Measurements from ENCODE around the gene SLC12A4.

SLC12A4 gene

DNA sequence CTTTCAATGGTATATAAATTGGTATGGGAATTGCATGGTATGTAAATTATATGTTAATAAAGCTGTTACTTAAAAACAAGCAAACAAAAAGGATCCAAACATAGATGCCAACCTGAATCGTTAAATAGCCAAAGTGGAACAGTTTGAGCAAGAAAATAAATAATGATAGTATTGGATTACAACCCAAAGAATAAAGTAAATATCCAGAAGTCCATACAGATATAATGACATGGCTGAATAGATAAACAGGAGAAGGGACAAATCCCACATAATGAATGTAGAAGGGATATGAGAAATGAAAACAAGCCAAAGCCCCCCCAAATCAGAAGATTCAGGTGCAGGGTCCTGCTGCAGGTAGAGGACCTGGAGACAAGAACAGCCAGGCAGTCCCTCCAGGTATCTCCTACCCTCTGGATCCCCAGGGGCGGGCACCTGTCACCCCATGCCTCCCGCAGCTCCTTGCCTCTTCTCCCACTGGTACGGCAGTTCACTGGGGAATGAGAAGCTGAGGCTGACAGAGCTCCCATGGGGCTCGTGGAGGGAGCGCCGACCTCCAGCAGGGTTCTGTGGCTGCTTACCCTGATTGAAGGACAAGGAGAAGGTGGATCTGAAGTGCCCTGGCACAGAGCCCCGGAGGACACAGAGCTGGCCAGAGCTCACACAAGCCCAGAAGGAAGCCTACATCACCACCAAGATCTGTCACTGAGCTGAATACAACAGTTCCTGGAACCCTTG, 14.6 kb downstream of the SLC12A4 start:
- TF ChIP-seq, protein P1, sequence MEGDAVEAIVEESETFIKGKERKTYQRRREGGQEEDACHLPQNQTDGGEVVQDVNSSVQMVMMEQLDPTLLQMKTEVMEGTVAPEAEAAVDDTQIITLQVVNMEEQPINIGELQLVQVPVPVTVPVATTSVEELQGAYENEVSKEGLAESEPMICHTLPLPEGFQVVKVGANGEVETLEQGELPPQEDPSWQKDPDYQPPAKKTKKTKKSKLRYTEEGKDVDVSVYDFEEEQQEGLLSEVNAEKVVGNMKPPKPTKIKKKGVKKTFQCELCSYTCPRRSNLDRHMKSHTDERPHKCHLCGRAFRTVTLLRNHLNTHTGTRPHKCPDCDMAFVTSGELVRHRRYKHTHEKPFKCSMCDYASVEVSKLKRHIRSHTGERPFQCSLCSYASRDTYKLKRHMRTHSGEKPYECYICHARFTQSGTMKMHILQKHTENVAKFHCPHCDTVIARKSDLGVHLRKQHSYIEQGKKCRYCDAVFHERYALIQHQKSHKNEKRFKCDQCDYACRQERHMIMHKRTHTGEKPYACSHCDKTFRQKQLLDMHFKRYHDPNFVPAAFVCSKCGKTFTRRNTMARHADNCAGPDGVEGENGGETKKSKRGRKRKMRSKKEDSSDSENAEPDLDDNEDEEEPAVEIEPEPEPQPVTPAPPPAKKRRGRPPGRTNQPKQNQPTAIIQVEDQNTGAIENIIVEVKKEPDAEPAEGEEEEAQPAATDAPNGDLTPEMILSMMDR (IDR thresholded peaks at IDR 0.05; ENCODE audit: borderline replicate concordance, control extremely low read depth, extremely low read depth, insufficient read depth, missing control alignments), result no peak
- in situ Hi-C loops (cut with MboI; ENCODE audit: low sequenced_read_pairs, unreplicated experiment), result no loop called here
- DNase-seq (ENCODE audit: low spot score), result no peak

DNA sequence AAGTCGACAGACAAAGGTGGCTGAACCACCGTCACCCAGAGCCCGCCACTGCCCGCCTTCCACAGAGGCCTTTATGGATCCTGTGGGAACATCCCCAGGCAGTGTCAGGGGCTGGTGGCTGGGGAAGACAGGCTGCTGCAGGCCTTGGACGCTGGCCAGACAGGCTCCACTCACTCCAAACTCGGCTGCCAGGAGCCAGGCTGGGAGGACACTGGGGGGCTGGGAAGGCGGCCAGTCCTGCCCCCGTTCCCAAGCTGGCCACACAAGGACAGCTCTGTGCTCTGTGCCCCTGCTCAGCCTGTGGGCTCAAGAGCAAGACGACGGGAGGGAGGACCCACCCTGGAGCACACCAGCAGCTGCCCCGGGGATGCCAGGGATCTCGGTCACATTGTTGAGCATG, 17.0 kb downstream of the SLC12A4 start:
- TF ChIP-seq, protein P1 (IDR thresholded peaks at IDR 0.05; ENCODE audit: borderline replicate concordance, control extremely low read depth, extremely low read depth, insufficient read depth, missing control alignments), result no peak
- in situ Hi-C loops (cut with MboI; ENCODE audit: low sequenced_read_pairs, unreplicated experiment), result no loop called here
- no peak for DNase-seq (ENCODE audit: low spot score)

DNA sequence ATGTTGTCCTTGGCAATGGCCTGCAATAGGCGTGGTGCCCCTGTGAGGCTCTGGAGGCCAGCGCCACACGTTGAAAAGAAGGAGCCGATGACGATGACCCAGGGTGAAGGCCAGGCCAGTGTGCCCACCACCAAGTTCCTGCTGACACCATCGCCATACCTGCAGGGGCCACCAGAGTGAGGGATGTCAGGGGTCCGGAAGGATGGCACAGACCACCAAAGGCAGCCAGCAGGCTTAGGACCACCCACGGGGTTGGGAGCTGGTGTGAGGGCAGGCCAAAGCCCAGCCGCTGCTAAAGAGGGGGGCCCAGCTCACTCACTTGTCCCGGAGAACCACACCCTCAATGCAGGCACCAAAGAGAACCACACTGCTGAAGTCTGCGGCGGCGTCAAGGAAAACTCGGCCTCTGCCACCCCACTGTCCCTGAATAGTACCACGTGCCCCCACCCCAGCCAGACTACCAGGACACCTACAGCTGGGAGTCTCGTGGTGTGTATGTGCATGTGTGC, 18.0 kb downstream of the SLC12A4 start:
- no peak for DNase-seq (ENCODE audit: low spot score)
- in situ Hi-C loops (cut with MboI; ENCODE audit: low sequenced_read_pairs, unreplicated experiment), result no loop called here
- TF ChIP-seq, protein P1 (IDR thresholded peaks at IDR 0.05; ENCODE audit: borderline replicate concordance, control extremely low read depth, extremely low read depth, insufficient read depth, missing control alignments), result no peak

DNA sequence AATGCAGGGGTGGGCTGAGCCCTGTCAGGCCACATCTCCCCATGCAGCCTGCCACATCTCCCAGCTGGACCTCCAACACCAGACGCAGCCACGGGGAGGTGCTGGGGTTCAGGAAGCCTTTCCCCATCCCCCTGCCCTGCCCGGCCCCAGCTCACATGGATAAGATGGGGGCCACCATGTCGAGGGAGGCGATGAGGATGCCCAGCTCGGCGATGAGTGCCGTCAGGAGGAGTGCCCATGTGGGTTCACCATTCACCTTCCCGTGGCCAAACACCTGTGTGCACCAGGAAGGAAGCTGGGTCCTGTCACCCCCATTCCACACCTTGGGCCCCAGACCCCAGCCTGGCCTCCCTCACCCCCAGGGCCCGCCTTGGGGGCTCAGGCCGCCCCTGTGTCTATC, 18.8 kb downstream of the SLC12A4 start:
- in situ Hi-C loops (cut with MboI; ENCODE audit: low sequenced_read_pairs, unreplicated experiment), result no loop called here
- no peak for DNase-seq (ENCODE audit: low spot score)
- TF ChIP-seq, protein P1 (IDR thresholded peaks at IDR 0.05; ENCODE audit: borderline replicate concordance, control extremely low read depth, extremely low read depth, insufficient read depth, missing control alignments), result no peak

DNA sequence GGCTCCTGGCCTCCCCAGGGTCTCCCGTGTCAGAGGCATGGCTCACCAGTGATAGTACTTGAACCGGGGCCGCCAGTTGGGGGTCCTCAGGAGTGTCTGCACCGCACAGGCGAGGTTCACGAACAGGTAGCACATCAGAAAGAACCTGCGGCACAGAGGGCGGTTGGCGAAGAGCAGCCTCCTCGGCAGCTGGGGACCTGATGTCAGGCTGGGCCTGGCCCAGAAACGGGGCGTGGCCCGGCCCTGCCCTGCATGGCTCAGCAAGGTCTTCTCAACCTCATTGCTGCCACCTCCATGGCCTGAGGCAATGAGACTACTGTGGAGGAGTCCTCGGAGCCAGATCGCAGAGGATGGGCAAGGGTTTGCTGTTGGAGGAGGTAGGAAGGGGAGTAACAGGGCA, 20.4 kb downstream of the SLC12A4 start:
- in situ Hi-C loops (cut with MboI; ENCODE audit: low sequenced_read_pairs, unreplicated experiment), result no loop called here

DNA sequence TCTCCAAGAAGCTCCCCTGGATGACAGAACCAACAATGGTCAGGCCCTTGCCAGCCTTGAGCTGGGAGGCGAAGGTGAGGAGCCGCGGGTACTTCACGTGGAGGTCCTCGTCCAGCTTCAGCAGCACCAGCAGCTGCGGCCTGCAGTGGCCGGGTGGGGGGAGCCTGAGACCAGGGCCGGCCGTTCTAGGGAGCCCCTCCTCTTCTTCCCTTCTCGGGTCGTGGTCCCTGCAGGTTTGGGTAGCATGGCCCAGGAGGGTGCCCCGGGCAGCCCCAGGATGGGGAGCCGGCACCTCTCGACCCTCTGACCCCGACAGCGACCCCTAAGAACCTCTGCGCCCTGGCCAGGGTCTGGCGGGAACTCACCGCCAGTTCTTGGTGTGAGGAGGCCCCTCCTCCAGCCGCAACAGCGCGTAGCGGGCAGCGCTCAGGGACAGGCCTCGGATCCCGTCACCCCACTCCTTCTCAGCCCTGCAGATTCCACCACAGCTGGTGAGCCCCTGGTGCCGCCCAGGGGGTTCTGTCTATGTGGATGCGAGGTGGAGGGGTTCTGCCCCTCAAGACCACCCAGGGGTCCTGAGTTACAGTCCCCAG, 21.4 kb downstream of the SLC12A4 start:
- in situ Hi-C loops (cut with MboI; ENCODE audit: low sequenced_read_pairs, unreplicated experiment), result no loop called here
- no peak for DNase-seq (ENCODE audit: low spot score)
- TF ChIP-seq, protein P1 (IDR thresholded peaks at IDR 0.05; ENCODE audit: borderline replicate concordance, control extremely low read depth, extremely low read depth, insufficient read depth, missing control alignments), result no peak

More for the DNA sequence above, 20.4 kb downstream of the SLC12A4 start:
- TF ChIP-seq, protein P1 (IDR thresholded peaks at IDR 0.05; ENCODE audit: borderline replicate concordance, control extremely low read depth, extremely low read depth, insufficient read depth, missing control alignments), result no peak
- DNase-seq (ENCODE audit: low spot score), result no peak
